Measurements from ENCODE around the gene TRAM2. TPM values are rescaled to one million over a fixed set of nuclear protein-coding genes. Genes with fewer than 3 reads are reported as not detected.

The TRAM2 gene
- total RNA-seq, 1 donor from 2014 or later, result 20.2 TPM

DNA sequence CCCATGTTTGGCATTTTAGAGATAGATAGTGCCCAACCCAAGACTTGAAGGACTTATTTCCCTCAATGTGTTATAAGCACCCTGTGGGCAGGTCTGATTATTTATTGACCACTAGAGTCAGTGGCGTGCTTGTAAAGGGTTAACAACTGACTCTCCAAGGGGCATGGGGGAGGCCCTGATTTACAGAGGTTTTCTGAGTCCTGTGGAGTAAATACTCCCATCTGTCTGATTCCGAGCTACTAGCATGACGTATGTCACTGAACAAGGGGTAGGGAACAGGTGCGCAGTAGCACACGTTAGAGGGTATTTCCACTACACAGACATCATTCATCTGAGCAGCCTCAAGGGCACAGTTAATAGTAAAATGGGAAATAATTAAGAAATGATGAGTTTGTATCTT, 17.4 kb upstream of the TRAM2 start:
- peak; percentile 72 for DNase-seq

DNA sequence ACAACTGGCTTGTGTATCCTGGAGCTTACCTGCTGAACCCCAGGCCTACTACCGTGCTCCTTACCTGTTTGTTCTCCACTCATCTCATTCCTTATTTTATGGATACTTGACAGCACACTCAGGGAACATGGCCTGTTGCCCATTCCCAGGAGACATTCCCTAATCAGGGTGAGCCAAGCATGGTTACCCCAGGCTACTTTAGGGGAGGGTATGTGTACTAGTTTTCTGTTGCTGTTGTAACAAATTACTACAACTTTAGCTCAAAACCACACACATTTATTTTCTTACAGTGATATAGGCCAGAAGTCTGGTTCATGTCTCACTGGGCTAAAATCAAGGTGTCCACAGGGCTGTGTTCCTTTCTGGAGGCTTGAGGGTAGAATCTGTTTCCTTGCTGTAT, 15.0 kb upstream of the TRAM2 start:
- no peak for DNase-seq

- DNase-seq, result peak; percentile 54
These were observed 13.5 kb upstream of the TRAM2 start for GRCh38 chr6:52590152-52590891.

DNA sequence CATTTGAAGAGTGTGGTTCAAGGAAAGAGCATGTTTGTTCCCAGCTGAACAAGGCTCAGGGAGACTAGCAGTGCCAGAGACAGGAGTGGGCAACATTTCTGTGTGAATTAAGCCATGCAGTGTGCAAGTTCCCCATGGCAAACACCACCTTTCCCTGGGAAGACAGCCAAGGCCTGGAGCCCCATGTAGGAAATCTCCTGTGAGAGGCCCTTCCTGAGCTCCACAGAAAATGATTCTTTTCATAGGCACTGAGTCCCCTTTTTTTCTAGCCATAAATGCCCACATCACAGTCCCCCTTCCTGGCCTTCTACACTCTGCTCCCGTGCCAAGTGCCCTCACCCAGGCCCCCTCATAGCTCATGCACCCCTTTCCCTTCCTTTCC, 11.8 kb upstream of the TRAM2 start:
- peak; percentile 48 for DNase-seq

- no peak for DNase-seq
These were observed 11.3 kb upstream of the TRAM2 start for GRCh38 chr6:52588087-52588709.

DNA sequence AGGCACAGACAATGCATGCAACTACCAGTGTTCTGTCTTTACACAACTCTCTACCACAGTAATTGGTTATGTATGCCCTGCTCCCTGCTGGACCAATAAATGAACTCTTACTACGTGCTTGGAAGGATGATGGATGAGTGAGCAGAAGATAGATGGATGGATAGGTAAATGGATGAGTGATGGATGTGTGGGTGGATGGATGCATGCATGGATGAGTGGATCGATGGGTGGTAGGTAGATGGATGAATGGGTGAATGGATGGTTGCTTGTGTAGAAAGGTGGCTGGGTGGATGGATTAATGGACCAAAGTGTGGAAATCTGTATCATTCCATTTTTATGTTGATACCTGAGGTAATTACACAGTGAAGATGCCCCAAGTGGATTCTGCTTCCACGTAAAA, 10.1 kb upstream of the TRAM2 start:
- no peak for DNase-seq

GRCh38 chr6:52584203-52584602, 7.3 kb upstream of the TRAM2 start:
- no peak for DNase-seq

GRCh38 chr6:52582996-52583395, 6.1 kb upstream of the TRAM2 start:
- no peak for DNase-seq

- no peak for DNase-seq
These were observed 5.6 kb upstream of the TRAM2 start for GRCh38 chr6:52582446-52582845.

DNA sequence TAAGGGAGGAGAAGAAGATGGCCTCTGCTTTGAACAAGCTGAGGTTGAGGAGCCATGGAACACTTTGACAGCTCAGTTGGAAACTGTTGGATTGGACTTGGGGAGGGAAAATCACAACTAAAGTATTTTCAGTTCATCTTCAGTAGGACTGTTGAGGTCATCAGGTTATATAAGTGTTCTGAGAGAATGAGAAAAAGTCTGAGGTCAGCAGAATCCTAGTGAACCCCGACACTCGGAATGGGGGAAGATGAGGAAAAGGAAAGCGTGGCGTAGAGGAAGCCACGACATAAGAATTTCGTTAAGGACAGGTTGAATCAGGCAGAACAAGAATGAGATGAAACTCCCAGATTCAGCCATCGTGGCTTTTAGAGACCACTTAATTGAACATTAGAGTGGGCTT, 4.0 kb upstream of the TRAM2 start:
- DNase-seq, result no peak

GRCh38 chr6:52579006-52579660, 2.3 kb upstream of the TRAM2 start:
- DNase-seq, result no peak

DNA sequence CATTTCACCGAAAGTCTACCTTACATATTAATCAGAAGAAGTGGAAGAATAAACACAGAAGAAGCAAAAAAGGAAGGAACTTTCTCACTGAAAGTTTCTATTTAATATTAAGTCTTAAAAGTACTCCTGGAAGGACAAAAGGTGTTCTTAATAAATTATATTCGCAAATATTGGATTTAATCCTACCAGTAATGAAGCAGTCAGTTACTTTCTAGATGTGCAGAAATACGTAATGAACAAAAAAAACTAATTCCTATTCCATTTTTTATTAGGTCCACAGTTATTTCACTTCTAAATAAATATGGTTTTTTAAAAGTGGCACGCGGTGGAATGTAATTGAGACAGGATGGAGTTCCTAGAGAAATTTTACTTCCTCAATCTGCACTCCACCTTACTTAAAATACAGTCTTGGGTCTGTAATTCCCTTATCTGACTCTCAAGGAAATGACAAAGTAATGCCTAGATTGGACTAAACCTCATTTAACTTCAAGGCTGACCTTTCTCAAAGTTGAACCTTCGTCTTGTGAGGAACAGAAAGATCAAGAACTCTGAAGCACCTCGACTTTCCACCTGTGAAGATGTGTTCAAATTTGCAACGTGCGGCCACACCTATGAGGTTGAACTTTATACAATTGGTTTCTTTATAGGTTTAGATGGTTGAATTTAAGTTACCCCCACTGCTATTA, 1.1 kb upstream of the TRAM2 start:
- DNase-seq, result no peak

DNA sequence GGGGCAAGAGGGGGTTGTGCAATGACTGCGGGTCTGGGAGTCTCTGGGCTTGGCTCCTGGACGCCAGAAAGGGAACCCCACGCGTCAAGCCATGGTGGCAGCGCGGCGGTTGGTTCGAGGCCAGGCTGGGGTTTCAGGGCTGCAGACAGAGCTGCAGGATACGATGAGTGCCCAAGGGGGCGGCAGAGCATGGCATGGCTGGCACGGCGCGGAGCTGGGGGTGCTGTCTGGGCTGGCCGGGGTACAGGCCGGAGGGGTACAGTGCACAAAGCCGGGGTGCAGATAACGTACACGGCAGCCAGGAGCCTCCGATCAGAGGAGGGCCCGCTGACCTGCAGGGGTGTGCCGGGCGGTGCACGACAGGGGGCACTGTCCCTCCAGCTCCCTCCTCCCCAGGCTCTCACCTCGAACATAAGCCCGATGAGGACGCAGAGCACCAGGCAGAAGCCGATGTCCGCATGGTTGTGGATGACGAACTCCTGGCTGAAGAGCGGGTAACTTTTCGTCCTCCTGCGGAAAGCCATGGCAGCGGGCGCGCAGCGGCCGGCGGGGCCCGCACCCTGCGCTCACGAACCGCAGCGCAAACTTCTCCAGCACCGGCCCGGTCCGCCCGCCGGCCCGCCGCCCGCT, 353 bp downstream of the TRAM2 start:
- DNase-seq, result peak; percentile 83

DNA sequence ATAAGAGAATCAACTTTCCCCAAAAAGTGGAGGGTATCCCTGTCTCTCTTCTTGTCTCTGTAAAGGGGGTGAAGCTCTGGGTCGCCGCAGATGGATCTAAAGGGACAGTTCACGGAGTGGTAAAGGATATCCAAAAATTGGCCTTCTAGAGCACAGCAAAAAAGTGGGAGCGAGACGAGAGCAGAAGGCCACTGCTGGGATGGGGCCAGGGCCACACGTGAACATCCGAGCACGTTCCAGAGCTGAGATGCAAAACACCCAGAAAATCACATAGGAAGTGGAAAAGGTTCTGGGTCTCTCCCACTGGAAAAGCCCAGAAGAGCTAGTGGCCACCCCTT, 837 bp downstream of the TRAM2 start:
- peak; percentile 37 for DNase-seq

DNA sequence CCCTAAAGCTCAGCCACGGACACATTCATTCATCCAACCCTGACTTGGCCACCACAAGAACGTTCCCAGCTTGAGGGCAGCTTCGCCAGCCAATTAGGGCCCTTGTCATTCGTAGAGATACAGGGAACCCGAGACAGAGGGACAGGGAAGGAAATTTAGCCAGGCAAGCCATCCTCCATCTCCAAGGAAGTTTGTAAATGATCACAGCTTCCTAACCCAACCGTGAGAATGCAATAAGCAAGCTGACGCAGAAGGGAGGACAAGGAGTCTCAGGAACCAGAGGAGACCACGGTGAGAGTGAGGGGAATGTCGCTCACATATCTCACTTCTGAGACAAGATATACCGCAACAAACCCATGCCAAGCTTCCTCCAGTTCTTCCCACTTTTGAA, 1.4 kb downstream of the TRAM2 start:
- DNase-seq, result no peak

DNA sequence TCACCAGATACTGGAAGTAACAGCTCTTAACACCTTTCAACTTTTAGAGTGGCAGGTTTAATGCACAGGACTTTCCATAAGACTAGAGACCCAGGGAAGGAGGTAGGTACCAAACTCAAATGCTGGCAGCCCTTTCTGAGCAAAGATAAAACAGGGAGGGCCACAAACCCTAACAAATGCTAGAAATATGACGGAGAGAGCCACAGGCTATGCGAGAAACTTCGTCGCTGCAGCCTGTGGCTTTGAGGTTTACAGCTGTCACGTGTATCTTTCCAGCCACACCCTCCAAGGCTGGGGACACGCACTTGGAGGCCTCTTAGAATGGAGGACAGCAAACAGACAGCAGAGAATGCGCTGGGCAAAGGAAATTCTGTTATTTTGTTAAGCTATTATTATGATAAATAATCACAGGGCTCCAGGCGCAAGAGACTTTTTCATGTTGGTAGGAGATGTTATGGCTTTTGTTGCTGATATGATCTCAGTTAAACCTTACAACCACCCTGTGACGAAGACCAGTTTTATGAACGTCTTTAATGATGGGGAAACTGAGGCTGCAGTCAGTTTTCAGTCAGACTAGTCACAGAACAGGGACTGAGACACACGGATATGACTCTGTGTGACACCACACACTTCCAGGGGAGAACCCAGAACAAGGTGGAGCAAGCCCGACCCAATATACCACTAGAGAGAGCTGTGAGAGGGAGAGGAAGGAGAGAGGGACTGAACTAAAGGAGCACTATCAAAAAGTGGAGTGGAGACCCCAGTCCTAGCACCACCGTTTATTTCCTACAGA, 2.0 kb downstream of the TRAM2 start:
- peak; percentile 71 for DNase-seq

- peak; percentile 44 for DNase-seq
These were observed 3.6 kb downstream of the TRAM2 start for GRCh38 chr6:52573295-52573694.

GRCh38 chr6:52572536-52572935, 4.3 kb downstream of the TRAM2 start:
- DNase-seq, result no peak

GRCh38 chr6:52571099-52571755, 5.6 kb downstream of the TRAM2 start:
- peak; percentile 74 for DNase-seq

- DNase-seq, result peak; percentile 85
These were observed 6.6 kb downstream of the TRAM2 start for GRCh38 chr6:52570291-52570700.

DNA sequence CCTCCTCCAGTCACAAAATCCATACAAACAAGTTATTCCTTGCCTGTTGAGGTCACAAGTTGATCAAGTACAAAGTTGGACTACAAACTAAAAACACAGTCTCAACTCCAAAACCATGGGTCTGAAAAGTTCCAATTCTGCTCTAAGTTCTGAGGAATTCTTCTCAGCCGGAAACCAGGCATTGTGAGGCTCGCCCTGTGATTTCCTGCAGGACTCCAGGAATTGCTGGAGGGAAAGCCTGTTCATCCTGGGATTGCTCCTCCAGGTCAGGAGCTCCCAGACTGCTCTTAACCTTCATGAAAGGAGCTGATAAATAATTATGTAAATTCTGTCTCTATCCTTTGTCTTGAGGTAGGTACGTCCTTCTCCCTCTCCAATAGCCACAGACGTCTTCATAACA, 8.5 kb downstream of the TRAM2 start:
- no peak for DNase-seq

Data from tongue (tissue), 2 donors.